HEK293T (cell line): Measurements from ENCODE around the gene RDH13.

ENCODE experiments used
- ARNT ChIP-seq: fragments of 450-650 bp; IDR thresholded peaks from 2 replicates; pipeline ENCODE4 v1.6.1; 2017; ENCODE audit warnings: mild to moderate bottlenecking
- BHLHE40 ChIP-seq: fragments of 450-650 bp; IDR thresholded peaks from 2 replicates; pipeline ENCODE4 v1.6.1; 2016; ENCODE audit warnings: mild to moderate bottlenecking, moderate library complexity, borderline replicate concordance
- FOXA1 ChIP-seq: fragments of 450-650 bp; IDR thresholded peaks from 2 replicates; pipeline ENCODE4 v1.6.1; 2016; ENCODE audit warnings: mild to moderate bottlenecking
- FOXK2 ChIP-seq: fragments of 450-650 bp; IDR thresholded peaks from 2 replicates; pipeline ENCODE4 v1.6.1; 2016; ENCODE audit warnings: mild to moderate bottlenecking
- FOXM1 ChIP-seq: fragments of 450-650 bp; IDR thresholded peaks from 2 replicates; pipeline ENCODE4 v1.6.1; 2017; ENCODE audit warnings: mild to moderate bottlenecking, borderline replicate concordance
- L3MBTL2 ChIP-seq: fragments of 450-650 bp; conservative IDR thresholded peaks from 2 replicates; pipeline ENCODE4 v1.6.1; 2016; ENCODE audit warnings: mild to moderate bottlenecking
- NFRKB ChIP-seq: fragments of 450-650 bp; IDR thresholded peaks from 2 replicates; pipeline ENCODE4 v1.6.1; 2016; ENCODE audit warnings: mild to moderate bottlenecking, moderate library complexity
- SP1 ChIP-seq: fragments of 450-650 bp; IDR thresholded peaks from 2 replicates; pipeline ENCODE4 v1.6.1; 2017
- TARDBP ChIP-seq: fragments of 450-650 bp; IDR thresholded peaks from 2 replicates; pipeline ENCODE4 v1.6.1; 2016
- ZNF384 ChIP-seq: fragments of 450-650 bp; IDR thresholded peaks from 2 replicates; pipeline ENCODE4 v1.6.1; 2016

DNA sequence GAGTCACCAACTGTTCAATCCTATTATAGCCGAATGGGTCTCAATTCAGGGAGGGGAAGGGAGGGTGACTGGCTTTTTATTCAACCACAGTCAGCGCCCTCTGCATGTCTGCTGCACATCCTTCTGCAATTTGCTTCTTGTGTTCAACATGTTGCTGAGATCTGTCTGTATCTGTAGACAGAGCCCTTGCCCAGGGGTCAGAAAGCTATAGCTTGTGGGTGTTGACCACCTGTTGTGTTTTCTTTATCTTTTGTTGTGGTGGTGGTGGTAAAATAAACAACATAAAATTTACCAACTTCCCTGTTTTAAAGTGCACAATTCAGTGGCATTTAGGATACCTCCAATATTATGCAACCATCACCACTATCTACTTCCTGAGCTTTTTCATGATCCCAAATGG lies 42.3 kb upstream of the RDH13 start:
- TF ChIP-seq BHLHE40 (no peak), L3MBTL2 (no peak), FOXM1 (no peak), FOXA1 (no peak), ZNF384 (no peak), NFRKB (no peak), FOXK2 (no peak), TARDBP (no peak), SP1 (no peak), ARNT (no peak)
